ENCODE data around the gene PRICKLE2.
A peak's percentile ranks its signal among the peaks of the same experiment; 100 is the strongest.

Gene PRICKLE2

GRCh38 chr3:64247991-64248646 is 22.9 kb upstream of the PRICKLE2 start:
- no peak for DNase-seq

GRCh38 chr3:64244011-64244942 is 19.0 kb upstream of the PRICKLE2 start:
- peak; percentile 0 for DNase-seq

GRCh38 chr3:64242435-64242834 is 17.2 kb upstream of the PRICKLE2 start:
- DNase-seq = no peak

GRCh38 chr3:64240959-64241358 is 15.7 kb upstream of the PRICKLE2 start:
- no peak for DNase-seq

GRCh38 chr3:64240396-64240795 is 15.1 kb upstream of the PRICKLE2 start:
- no peak for DNase-seq

GRCh38 chr3:64239841-64240240 is 14.6 kb upstream of the PRICKLE2 start:
- no peak for DNase-seq

GRCh38 chr3:64238971-64239667 is 13.9 kb upstream of the PRICKLE2 start:
- no peak for DNase-seq

GRCh38 chr3:64237083-64237482 is 11.8 kb upstream of the PRICKLE2 start:
- no peak for DNase-seq

GRCh38 chr3:64235605-64236004 is 10.3 kb upstream of the PRICKLE2 start:
- no peak for DNase-seq

- DNase-seq = no peak
These were observed 9.3 kb upstream of the PRICKLE2 start for GRCh38 chr3:64234571-64234970.

GRCh38 chr3:64232821-64233220 is 7.6 kb upstream of the PRICKLE2 start:
- no peak for DNase-seq

GRCh38 chr3:64229903-64230302 is 4.6 kb upstream of the PRICKLE2 start:
- DNase-seq = no peak

GRCh38 chr3:64228110-64228509 is 2.8 kb upstream of the PRICKLE2 start:
- DNase-seq = no peak

- DNase-seq = no peak
These were observed 1.5 kb upstream of the PRICKLE2 start for GRCh38 chr3:64226730-64227129.

GRCh38 chr3:64225695-64226499 is 631 bp upstream of the PRICKLE2 start:
- DNase-seq = no peak

GRCh38 chr3:64223791-64224745 is 1.2 kb downstream of the PRICKLE2 start:
- DNase-seq = no peak

- no peak for DNase-seq
These were observed 2.7 kb downstream of the PRICKLE2 start for GRCh38 chr3:64222501-64223111.

GRCh38 chr3:64221571-64222257 is 3.6 kb downstream of the PRICKLE2 start:
- no peak for DNase-seq

- no peak for DNase-seq
These were observed 4.9 kb downstream of the PRICKLE2 start for GRCh38 chr3:64220161-64220914.

- no peak for DNase-seq
These were observed 6.5 kb downstream of the PRICKLE2 start for GRCh38 chr3:64218746-64219145.
